Stomach smooth muscle (tissue), 2 donors: Measurements from ENCODE around the gene PRPF6.

Experiments used
- H3K27ac ChIP-seq: one replicate; pipeline ENCODE4 v1.7.0; 2013; ENCODE audit warnings: mild to moderate bottlenecking, low read length, inconsistent platforms
- H3K27me3 ChIP-seq, 2 donors: one replicate each; pipeline ENCODE4 v1.7.0; 2013; ENCODE audit warnings: low read length in 2 of 2; ENCODE audit not compliant: insufficient read depth in 2 of 2, control insufficient read depth in 1 of 2
- H3K36me3 ChIP-seq, 2 donors: one replicate each; pipeline ENCODE4 v1.7.0; 2013; ENCODE audit warnings: low read length in 2 of 2; ENCODE audit not compliant: control insufficient read depth in 2 of 2, insufficient read depth in 2 of 2
- H3K4me1 ChIP-seq: one replicate; pipeline ENCODE4 v1.7.0; 2013; ENCODE audit warnings: low read length; ENCODE audit not compliant: control insufficient read depth, insufficient read depth
- H3K4me3 ChIP-seq, 2 donors: one replicate each; pipeline ENCODE4 v1.7.0; 2013; ENCODE audit warnings: low read length in 2 of 2
- H3K9ac ChIP-seq, 2 donors: one replicate each; pipeline ENCODE4 v1.7.0; 2013; ENCODE audit warnings: low read length in 2 of 2, mild to moderate bottlenecking in 1 of 2
- H3K9me3 ChIP-seq, 2 donors: one replicate each; pipeline ENCODE4 v1.7.0; 2013; ENCODE audit warnings: low read length in 2 of 2; ENCODE audit not compliant: control insufficient read depth in 2 of 2
- donor health status: healthy.
- donor health status: Pancreatic carcinoma.

PRPF6 gene

DNA sequence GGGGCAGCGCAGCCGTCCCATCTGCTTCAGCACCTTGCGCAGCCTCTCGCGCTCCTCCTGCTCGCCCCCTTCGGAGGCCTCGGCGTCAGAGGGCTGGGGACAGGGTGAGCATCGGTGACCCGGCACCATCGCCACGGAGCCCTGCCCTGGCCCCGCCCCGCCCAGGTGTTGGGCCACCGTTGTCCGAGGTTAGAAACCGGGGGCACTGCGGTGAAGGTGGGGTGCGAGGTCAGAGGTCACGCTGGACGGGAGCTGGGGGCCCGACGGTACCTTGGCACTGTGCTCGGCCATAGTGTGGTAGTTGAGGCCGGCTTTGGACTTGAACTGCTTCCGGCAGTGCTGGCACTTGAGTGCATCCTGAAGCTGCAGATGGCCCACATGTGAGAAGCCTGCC, 17.6 kb upstream of the PRPF6 start:
- Histone ChIP-seq H3K27me3 (no peaks in the 10 kb centered on the region), H3K36me3 (peaks cover 15 to 32% of the 10 kb centered on the region in 2 donors), H3K4me1 (peaks cover 2% of the 10 kb centered on the region), H3K27ac (no peak overlapping the region), H3K9ac (no peak overlapping the region), H3K4me3 (no peak overlapping the region), H3K9me3 (no peaks in the 10 kb centered on the region)

DNA sequence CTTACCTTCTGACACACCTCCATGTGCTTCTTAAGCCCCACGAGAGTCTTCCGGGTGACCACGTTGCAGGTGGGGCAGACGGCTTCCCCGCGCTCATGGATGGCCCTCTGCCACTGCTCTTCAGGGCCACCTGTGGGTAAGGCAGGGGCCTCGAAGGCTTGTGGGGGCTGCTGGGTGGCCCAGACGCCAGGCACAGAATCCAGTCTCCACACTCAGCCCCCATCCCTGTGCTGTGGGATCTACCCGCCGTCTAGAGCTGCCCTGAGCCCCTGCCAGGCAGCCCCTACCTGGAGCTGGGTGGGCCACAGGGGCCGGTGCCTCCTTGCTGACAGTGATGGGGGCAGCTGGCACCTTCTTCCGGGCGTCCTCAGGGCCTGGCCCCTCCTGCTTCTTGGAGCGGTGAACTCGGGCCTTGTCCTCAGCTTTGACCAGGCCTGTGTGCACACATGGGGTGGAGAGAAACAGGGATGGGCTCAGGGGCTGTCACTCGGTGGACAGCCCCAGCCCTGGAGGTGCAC, 17.1 kb upstream of the PRPF6 start:
- peaks cover 15 to 32% of the 10 kb centered on the region in 2 donors for H3K36me3 ChIP-seq

DNA sequence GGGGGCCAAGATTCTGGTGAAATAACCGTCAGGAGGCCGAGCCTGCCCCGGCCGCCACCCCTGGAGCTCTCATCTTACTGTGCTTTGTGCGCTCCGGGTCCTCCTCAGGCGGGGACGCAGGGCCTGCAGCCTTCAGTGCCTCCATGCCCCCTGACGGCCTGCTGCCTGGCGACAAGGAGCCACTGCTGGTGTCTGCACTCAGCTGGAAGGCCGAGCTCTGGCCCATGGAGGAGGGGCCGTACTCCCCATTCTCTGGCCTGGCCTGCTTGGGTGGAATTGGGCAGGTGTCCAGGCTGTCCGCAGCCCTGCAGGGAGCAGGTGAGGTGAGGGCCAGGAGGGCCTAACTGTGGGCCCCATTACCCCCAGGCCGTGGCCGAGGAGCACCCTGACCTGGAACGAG, 16.5 kb upstream of the PRPF6 start:
- H3K27me3 ChIP-seq, result no peaks in the 10 kb centered on the region
- peaks cover 15 to 29% of the 10 kb centered on the region in 2 donors for H3K36me3 ChIP-seq
- H3K9me3 ChIP-seq, result no peaks in the 10 kb centered on the region
- no peak overlapping the region for H3K9ac ChIP-seq
- H3K4me1 ChIP-seq, result peaks cover 12% of the 10 kb centered on the region
- no peak overlapping the region for H3K27ac ChIP-seq
- no peak overlapping the region for H3K4me3 ChIP-seq

More for the DNA sequence above, 17.1 kb upstream of the PRPF6 start:
- Histone ChIP-seq H3K4me1 (peaks cover 7% of the 10 kb centered on the region), H3K27me3 (no peaks in the 10 kb centered on the region), H3K27ac (no peak overlapping the region), H3K4me3 (no peak overlapping the region), H3K9ac (no peak overlapping the region), H3K9me3 (no peaks in the 10 kb centered on the region)

DNA sequence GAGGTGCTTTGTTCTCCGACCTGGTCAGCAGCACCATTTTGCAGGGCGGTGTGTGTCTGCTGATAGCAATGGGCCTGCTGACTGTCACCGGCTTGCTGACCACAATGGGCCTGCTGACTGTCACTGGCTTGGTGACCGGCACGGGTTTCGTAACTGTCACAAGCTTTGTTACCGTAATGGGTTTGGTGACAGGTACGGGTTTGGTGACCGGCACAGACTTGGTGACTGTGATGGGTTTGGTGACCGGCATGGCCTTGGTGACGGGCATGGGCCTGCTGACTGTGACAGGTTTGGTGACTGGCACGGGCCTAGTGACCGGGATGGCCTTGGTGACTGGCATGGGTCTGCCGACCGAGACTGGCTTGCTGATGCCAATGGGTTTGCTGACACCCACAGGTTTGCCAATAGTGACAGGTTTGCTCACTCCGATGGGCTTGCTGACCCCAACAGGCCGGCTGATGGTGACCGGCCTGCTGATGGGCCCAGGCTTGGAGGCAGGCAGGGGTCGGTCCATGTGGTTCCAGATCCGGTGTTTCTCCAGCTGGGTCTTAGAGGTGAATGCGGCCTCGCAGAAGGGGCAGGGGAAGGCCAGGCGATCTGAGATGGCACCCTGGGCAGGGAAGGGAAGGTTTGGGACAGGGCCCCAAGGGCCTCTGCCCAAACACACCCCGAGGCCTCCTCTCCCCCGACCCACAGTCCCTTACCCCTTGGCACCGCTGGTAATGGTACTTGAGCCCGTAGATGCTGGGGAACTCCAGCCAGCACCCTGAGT, 14.6 kb upstream of the PRPF6 start:
- Histone ChIP-seq H3K9me3 (no peaks in the 10 kb centered on the region), H3K4me3 (no peak overlapping the region), H3K36me3 (peaks cover 15 to 26% of the 10 kb centered on the region in 2 donors), H3K4me1 (peaks cover 18% of the 10 kb centered on the region), H3K27ac (no peak overlapping the region), H3K27me3 (no peaks in the 10 kb centered on the region), H3K9ac (no peak overlapping the region)

DNA sequence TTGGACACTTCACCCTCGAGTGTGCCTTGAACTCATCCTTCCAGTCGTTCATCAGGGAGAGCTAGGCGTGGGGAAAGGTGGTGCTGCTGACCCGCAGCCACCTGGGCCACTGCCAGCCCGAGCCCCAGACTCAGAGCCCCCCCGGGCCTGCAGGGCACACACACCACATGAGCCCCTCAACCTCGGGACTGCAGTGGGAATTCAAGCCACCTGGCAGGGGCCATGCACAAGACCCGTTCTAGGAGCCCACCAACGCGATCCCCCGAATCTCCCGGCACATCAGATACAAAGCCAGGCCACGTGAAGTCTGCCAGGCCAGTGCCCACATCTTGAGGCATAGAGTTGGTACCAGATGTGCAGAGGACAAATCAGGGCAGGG, 14.0 kb upstream of the PRPF6 start:
- Histone ChIP-seq H3K27me3 (no peaks in the 10 kb centered on the region), H3K27ac (no peak overlapping the region), H3K9ac (no peak overlapping the region), H3K4me3 (no peak overlapping the region), H3K4me1 (peaks cover 18% of the 10 kb centered on the region), H3K36me3 (peaks cover 15 to 22% of the 10 kb centered on the region in 2 donors), H3K9me3 (no peaks in the 10 kb centered on the region)

DNA sequence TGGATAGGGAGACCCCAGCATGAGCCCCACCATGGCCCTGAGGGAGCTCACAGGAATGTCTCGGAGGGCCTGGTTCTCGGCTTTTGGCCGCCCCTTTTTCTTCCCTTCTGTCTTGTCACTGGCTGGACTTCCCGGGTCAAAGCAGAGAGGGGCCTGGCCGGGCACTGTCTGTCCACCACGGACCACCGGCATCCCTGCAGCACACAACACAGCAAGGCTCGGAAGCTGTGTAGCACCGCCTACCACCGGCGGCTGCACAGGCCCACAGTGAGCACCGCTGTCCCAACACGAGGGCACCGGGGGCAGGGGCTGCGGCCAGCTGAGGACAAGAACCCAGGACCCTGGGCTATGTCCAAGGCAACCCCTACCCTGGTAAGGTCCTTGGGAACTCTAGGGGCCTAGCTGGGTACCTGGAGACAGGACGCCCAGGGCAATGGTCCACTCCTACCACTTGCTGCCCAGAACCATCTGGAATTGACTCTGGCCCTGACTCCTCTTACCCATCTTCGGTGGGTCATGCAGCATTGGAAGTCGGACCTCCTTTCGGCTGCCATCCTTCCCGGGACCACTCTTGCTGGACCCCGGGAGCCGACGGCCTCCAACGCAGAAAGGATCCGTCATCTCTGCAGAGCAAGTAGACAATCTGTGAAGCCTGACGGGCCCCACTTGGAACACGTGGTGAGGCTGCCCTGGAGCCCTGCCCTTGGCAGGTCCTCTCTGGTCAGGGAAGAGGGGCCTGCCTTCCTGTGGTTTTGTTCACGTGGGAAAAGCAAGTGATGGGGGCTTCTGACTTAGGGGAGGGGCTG, 13.4 kb upstream of the PRPF6 start:
- Histone ChIP-seq H3K4me3 (no peak overlapping the region), H3K9ac (no peak overlapping the region), H3K4me1 (peaks cover 18% of the 10 kb centered on the region), H3K36me3 (peaks cover 15 to 18% of the 10 kb centered on the region in 2 donors), H3K9me3 (no peaks in the 10 kb centered on the region), H3K27me3 (no peaks in the 10 kb centered on the region), H3K27ac (no peak overlapping the region)

DNA sequence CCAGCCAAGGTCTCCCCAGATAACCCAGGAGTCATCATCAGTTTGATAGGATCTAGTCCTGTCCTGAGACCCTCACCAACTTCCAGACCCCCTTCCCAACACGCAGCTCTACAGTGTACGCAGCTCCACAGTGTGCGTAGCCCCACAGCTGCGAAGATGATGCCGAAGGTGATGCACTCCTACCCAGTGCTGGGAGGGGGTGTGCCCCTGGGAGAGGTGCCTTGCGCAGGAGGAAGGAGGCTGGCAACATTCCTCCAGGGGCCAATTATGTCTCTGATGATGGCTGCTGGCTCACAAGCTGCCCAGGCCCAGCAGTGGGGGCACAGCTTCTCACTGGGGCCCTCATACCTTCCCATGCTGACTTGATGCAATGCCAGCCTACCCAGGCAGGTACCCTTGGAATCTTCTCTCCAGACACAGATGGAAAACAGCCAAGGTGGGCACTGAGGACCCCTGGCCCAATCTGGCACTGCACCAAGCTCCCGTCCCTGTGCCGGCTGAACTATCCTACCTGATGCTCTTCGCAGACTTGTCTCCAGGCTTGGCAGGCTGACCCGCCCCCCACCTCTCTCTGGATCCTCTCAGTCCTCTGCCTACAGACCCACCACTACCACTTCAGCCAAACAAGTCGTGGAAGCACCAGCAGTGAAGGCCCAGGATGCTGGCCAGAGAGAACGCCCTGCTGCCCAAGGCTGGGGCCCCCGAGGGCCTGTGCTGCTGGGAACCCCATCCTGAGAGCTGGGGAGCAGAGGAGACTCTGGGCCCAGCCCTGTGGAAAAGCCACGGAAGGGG, 12.6 kb upstream of the PRPF6 start:
- Histone ChIP-seq H3K4me1 (peaks cover 18% of the 10 kb centered on the region), H3K27me3 (no peaks in the 10 kb centered on the region), H3K9ac (peak overlapping the region; percentile 75 to 88), H3K4me3 (peak overlapping the region; percentile 52 to 76), H3K9me3 (no peaks in the 10 kb centered on the region), H3K27ac (peak overlapping the region; percentile 41), H3K36me3 (peaks cover 12 to 15% of the 10 kb centered on the region in 2 donors)

DNA sequence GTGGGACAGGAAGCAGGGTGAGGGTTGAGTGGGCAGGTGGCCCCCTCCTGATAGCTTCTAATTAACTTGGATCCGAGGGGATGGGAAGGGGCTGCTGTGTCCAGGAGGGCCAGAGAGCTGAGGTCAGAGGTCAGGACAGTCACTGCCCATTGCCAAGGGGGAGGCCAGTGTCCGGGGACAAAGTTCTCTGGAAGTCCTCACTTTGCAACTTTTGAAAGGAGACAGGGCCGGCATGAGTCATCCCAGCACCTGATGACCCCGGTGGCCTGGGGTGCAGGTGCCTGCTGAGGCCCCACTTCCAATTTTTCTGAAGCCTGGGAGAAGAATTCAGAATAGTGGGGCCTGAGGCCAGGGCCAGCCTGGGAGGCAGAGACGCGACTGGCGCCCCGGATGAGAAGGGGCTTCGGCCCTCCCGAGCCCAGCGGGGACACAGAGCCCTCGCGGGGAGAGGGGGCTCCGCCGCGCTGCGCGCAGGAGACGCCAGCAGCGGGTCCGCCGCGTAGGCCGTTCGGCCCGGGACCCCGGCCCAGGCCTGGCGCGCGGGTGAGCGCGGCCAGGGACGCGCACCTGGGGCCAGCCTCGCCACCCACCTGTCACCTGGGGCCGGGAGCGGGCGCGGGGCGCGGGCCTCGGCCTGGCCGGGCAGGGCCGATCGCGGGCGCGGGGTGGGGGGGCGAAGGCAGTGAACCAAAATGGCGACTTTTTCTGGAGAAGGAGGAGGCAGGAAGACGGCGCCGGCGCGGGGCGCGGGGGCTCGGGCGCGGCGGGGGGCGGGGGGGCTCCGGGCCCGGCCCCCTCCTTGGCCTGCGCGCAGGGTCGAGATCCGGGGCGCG, 11.8 kb upstream of the PRPF6 start:
- Histone ChIP-seq H3K4me1 (peaks cover 18% of the 10 kb centered on the region), H3K27ac (peak overlapping the region; percentile 41), H3K9ac (peak overlapping the region; percentile 75 to 88), H3K9me3 (no peaks in the 10 kb centered on the region), H3K27me3 (no peaks in the 10 kb centered on the region), H3K36me3 (peaks cover 9 to 10% of the 10 kb centered on the region in 2 donors), H3K4me3 (peak overlapping the region; percentile 52 to 76)

DNA sequence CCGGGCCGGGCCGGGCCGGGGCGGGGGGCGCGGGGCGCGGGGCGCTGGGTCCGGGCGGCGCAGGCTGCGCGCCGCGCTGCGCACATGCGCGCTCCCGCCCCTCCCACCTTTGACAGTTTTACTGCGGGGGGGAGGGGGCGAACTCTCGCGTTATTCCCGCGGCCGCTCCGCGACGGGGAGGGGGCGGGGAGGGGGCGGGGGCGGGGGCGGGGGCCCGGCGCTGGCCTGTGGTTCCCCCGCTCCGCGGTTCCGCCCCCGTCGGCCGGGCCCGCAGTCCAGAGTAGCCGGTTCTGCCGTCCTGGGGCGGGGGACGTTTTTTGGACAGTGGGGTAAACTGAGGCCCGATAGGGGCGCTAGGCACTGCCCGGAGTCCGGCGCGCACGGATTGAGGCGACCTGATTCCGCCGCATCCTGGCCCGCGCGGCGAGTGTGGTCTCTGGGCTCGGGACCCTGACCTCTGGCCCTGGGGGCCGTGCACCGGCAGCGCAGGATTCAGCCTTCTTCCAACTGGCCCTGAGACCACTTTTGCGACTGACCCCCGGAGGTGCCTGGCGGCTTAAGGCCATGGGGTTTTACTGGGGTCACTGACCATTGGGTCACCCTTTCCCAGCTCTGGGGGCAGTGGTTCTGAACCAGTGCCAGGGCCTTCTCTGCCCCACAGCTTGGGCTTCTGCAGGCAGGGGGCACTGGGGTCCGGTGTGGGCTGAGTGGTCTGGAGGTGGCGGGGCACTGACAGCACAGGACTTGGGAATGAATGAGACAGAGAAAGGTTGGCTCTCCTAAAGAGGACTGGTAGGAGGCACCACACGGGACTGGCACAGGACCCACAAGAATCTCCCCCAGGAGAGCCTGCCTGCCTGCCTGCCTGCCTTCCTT, 10.9 kb upstream of the PRPF6 start, which contains the start of gene ZNF512B:
TSS of gene ZNF512B (minus strand) at position 93 of the 876 bp plus-strand sequence. CDS start 1,980 bp downstream, outside the sequence.
- H3K4me1 ChIP-seq, result peaks cover 18% of the 10 kb centered on the region

More for the DNA sequence above, 10.9 kb upstream of the PRPF6 start, which contains the start of gene ZNF512B:
- peak within 1 kb of the TSS; percentile 41 for H3K27ac ChIP-seq
- no peaks in the 10 kb centered on the region for H3K9me3 ChIP-seq
- H3K9ac ChIP-seq, result peak within 1 kb of the TSS; percentile 75 to 88
- H3K36me3 ChIP-seq, result peaks cover 9 to 10% of the 10 kb centered on the region in 2 donors
- peak within 1 kb of the TSS; percentile 52 to 76 for H3K4me3 ChIP-seq
- no peaks in the 10 kb centered on the region for H3K27me3 ChIP-seq
